Prostate gland (tissue), 2 donors: Measurements from ENCODE around the gene GNB3. TPM values are rescaled to one million over a fixed set of nuclear protein-coding genes. Genes with fewer than 3 reads are reported as not detected.

Experiments
- DNase-seq: peaks from one replicate; pipeline ENCODE4 v3.0.0-alpha.2; 2019; ENCODE audit warnings: low spot score
- H3K27ac ChIP-seq, 2 donors: fragments of 200-600 bp; sonication (generic); 2 replicates each; pipeline ENCODE4 v1.5.1; 2017 to 2019
- H3K27me3 ChIP-seq: fragments of 200-600 bp; sonication (generic); replicated peaks from 2 replicates; pipeline ENCODE4 v1.5.1; 2019; ENCODE audit not compliant: insufficient read depth
- H3K36me3 ChIP-seq, 2 donors: fragments of 200-600 bp; sonication (generic); 1 replicate in 1 of 2; 2 replicates in 1 of 2; pipeline versions ENCODE4 v1.5.1 to v1.8.1; 2017 to 2019
- H3K4me1 ChIP-seq: fragments of 200-600 bp; sonication (generic); replicated peaks from 2 replicates; pipeline ENCODE4 v1.5.1; 2019
- H3K4me3 ChIP-seq, 2 donors: fragments of 200-600 bp; sonication (generic); 2 replicates each; pipeline ENCODE4 v1.5.1; 2017 to 2019
- H3K9me3 ChIP-seq: fragments of 200-600 bp; sonication (generic); 2 replicates; pipeline ENCODE4 v1.5.1; 2017
- POLR2A ChIP-seq: fragments of 450-650 bp; IDR thresholded peaks from one replicate; pipeline ENCODE4 v1.6.1; 2016; ENCODE audit warnings: antibody characterized with exemption, mild to moderate bottlenecking
- POLR2AphosphoS5 ChIP-seq: sonication (generic); formaldehyde crosslinking; IDR thresholded peaks from one replicate; pipeline ENCODE4 v1.6.1; 2017; ENCODE audit warnings: antibody characterized with exemption
- WGBS: methylation state at CpG from one replicate; pipeline ENCODE4 v1.1.5; 2018; 5-methylcytosine and 5-hydroxymethylcytosine counted together
- intact Hi-C: fragments of 100-400 bp; cut with DNase I; formaldehyde crosslinking; loops from one replicate; pipeline ENCODE4 v1.14.2; 2022
- total RNA-seq, 2 donors: library from RNA; depleted of rRNA; stranded (reverse); fragments of >200 nt; gene quantifications; one replicate each; pipeline ENCODE4 v1.1.0, GENCODE V29; 2016
- TF ChIP-seq, protein P1 (sequence below), 4 experiments: fragments of 200-600 bp in 2 of 4; fragments of 450-650 bp in 2 of 4; sonication (generic) in 2 of 4; IDR thresholded peaks; 1 replicate in 3 of 4; 2 replicates in 1 of 4; pipeline ENCODE4 v1.5.1; 2016 to 2019; ENCODE audit warnings: antibody characterized with exemption in 4 of 4, mild to moderate bottlenecking in 2 of 4, moderate library complexity in 2 of 4

GNB3 gene
- total RNA-seq, 2 donors from 2014 or later = 2.3 to 2.4 TPM

- intact Hi-C loops = loop anchor here (5.0 kb wide), 3 partner anchors 61 to 211 kb away; partner anchors contain the start of genes MLF2 and PTMS
- TF ChIP-seq, protein P1, sequence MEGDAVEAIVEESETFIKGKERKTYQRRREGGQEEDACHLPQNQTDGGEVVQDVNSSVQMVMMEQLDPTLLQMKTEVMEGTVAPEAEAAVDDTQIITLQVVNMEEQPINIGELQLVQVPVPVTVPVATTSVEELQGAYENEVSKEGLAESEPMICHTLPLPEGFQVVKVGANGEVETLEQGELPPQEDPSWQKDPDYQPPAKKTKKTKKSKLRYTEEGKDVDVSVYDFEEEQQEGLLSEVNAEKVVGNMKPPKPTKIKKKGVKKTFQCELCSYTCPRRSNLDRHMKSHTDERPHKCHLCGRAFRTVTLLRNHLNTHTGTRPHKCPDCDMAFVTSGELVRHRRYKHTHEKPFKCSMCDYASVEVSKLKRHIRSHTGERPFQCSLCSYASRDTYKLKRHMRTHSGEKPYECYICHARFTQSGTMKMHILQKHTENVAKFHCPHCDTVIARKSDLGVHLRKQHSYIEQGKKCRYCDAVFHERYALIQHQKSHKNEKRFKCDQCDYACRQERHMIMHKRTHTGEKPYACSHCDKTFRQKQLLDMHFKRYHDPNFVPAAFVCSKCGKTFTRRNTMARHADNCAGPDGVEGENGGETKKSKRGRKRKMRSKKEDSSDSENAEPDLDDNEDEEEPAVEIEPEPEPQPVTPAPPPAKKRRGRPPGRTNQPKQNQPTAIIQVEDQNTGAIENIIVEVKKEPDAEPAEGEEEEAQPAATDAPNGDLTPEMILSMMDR (IDR thresholded peaks at IDR 0.05) = peak in 2 of 4 experiments; percentile 7 to 20
- TF ChIP-seq POLR2AphosphoS5 = no peak
- Histone ChIP-seq H3K27me3 (no peaks in the 10 kb centered on the region), H3K27ac (peak within 1 kb of the TSS; percentile 85), H3K9me3 (no peaks in the 10 kb centered on the region), H3K36me3 (no peaks in the 10 kb centered on the region), H3K4me3 (peak within 1 kb of the TSS; percentile 66 to 75), H3K4me1 (no peaks in the 10 kb centered on the region)
- WGBS = under 1% methylated on average over 48 of the region's 60 CpGs
- peak; percentile 33 for DNase-seq
Measured at GRCh38 chr12:6827982-6828780, 12.5 kb upstream of the GNB3 start, which contains the start of gene P3H3. Gene P3H3, plus strand, starts transcription at chr12:6828407. Its CDS starts 34 bp downstream, at chr12:6828441.

- H3K27ac ChIP-seq = peak overlapping the region; percentile 85
- peak; percentile 46 for DNase-seq
- H3K4me1 ChIP-seq = no peaks in the 10 kb centered on the region
- TF ChIP-seq, protein P1 (IDR thresholded peaks at IDR 0.05) = peak in 1 of 4 experiments; percentile 3
- TF ChIP-seq POLR2AphosphoS5 (peak; percentile 6), POLR2A (peak; percentile 23)
- H3K27me3 ChIP-seq = no peaks in the 10 kb centered on the region
- intact Hi-C loops = loop anchor here (5.0 kb wide), 3 partner anchors 62 to 212 kb away; partner anchors contain the start of genes MLF2 and PTMS
- no peaks in the 10 kb centered on the region for H3K9me3 ChIP-seq
- under 1% methylated on average over 71 of the region's 71 CpGs for WGBS
- peaks cover 0 to under 1% of the 10 kb centered on the region in 2 donors for H3K36me3 ChIP-seq
- peak overlapping the region; percentile 66 to 75 for H3K4me3 ChIP-seq
Measured at GRCh38 chr12:6828781-6829535, 11.8 kb upstream of the GNB3 start.

DNA sequence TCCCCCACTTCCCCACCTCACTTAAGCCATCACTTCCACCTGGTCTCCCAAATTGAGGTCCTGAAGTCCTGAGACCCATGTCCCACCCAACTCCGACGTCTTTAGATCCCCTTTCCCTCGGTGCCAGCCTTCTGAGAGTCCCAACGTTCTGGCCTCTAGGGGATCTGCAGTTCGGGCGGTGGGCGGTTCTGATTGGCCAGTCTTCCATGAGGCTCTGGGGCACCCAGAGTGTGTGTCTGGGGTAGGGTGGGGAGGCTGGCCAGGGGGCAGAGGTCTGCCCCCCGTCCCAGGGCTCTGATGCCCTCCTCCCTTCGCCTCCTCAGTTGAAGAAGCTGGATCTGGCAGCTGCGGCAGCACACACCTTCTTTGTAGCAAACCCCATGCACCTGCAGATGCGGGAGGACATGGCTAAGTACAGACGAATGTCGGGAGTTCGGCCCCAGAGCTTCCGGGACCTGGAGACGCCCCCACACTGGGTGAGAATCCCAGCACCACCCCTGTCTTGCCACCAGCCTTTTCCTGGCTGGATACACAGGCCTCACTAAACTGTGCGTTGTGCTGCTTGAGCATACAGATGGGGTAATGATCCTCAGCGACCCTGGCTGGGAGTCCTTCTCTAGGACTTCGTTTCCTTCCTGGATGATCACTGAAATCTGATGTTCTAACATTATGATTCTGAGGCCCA, 11.0 kb upstream of the GNB3 start:
- intact Hi-C loops = loop anchor here (5.0 kb wide), 3 partner anchors 62 to 212 kb away; partner anchors contain the start of genes MLF2 and PTMS
- 25% methylated on average over 19 of the region's 19 CpGs for WGBS
- TF ChIP-seq, protein P1 (IDR thresholded peaks at IDR 0.05) = peak in 1 of 4 experiments; percentile 24
- TF ChIP-seq POLR2A = no peak
- TF ChIP-seq POLR2AphosphoS5 = no peak
- Histone ChIP-seq H3K4me1 (no peaks in the 10 kb centered on the region), H3K36me3 (peaks cover 0 to 4% of the 10 kb centered on the region in 2 donors), H3K27me3 (no peaks in the 10 kb centered on the region), H3K4me3 (peak overlapping the region; percentile 66 to 75), H3K27ac (peak overlapping the region; percentile 85), H3K9me3 (no peaks in the 10 kb centered on the region)
- no peak for DNase-seq

DNA sequence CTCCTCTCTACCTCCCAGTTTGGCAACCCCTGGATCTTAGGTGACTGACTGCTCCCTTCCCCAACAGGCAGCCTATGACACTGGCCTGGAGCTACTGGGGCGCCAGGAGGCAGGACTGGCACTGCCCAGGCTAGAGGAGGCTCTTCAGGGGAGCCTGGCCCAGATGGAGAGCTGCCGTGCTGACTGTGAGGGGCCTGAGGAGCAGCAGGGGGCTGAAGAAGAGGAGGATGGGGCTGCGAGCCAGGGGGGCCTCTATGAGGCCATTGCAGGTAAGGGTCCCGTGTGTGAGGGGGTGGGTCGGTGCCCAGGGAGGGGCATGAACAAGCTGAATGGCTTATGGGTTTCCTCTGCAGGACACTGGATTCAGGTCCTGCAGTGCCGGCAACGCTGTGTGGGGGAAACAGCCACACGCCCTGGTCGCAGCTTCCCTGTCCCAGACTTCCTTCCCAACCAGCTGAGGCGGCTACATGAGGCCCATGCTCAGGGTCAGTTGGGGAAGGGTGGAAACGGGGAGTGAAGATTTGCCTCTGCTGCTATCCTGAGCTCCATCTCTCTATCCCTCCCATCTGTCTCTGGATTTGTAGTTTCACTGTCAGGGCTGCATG, 10.3 kb upstream of the GNB3 start:
- H3K9me3 ChIP-seq = no peaks in the 10 kb centered on the region
- H3K36me3 ChIP-seq = peaks cover 0 to 4% of the 10 kb centered on the region in 2 donors
- no peak for TF ChIP-seq POLR2AphosphoS5
- TF ChIP-seq, protein P1 (IDR thresholded peaks at IDR 0.05) = no peak
- no peak for TF ChIP-seq POLR2A
- DNase-seq = no peak
- intact Hi-C loops = no loop called here
- no peaks in the 10 kb centered on the region for H3K4me1 ChIP-seq
- 77% methylated on average over 11 of the region's 11 CpGs for WGBS
- H3K4me3 ChIP-seq = no peak overlapping the region
- H3K27ac ChIP-seq = no peak overlapping the region
- no peaks in the 10 kb centered on the region for H3K27me3 ChIP-seq
